ENCODE results near the gene LILRA5.
"Not testable (repeated sequence)": the region's sequence is repeated elsewhere in the genome, so short reads cannot be mapped to it uniquely, and the experiment has no call there.

Gene LILRA5

DNA sequence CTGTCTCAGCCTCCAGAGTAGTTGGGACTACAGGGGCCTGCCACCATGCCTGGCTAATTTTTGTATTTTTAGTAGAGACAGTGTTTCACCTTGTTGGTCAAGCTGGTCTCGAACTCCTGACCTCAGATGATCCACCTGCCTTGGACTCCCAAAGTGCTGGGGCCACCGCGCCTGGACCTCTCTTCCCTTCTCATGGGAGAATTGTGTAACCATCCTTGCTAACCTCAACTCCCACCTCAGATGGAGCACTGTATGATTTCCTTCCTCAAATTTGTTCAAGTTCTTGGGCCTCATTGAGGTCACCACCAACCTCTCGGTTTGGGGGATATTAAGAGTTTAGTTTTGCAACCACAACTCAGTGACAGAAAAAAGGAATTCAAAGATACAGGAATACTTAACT lies 10.7 kb downstream of the LILRA5 start:
- DNase-seq (ENCODE audit: low read depth), result no peak

DNA sequence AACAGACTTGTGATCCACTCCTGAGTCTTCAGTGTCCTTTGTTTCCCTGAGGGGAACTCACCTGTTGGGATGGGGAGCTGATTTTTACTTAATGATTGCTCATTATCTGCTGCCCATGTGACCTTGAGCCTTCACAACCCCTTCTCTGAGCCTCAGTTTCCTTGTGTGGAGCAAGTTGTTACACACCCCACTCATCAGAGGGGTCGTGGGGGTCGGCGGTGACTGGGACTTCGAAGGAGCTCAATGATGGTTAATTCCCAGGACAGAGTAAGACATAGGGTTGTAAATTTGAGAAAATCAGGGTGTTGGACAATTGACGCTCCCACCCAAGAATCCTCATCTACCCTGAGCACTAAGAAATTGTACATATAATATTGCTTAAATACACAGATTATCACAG lies 13.5 kb downstream of the LILRA5 start:
- DNase-seq (ENCODE audit: low read depth), result no peak

DNA sequence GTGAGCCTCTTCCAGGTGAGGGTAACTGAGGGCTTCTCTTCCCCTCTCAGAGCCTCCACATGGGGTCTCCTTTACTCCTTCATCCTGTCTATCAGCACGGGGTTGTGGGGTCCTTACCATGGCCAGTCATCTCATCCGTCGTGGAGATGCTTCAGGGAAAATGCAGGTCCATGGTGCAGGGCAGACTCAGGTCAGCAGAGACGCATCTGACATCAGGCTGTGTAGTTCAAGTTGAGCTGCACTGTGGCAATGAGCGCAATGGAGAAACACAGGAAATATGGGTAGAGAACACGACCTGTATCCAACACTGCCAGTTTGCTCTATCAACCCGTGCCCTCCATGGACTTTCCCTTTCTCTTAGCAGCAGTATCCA lies 13.9 kb downstream of the LILRA5 start:
- DNase-seq (ENCODE audit: low read depth), result no peak

- DNase-seq (ENCODE audit: low read depth), result no peak
Observed at GRCh38 chr19:54298357-54299125, 14.4 kb downstream of the LILRA5 start.

- DNase-seq (ENCODE audit: low read depth), result no peak
Observed at GRCh38 chr19:54297759-54298305, 15.1 kb downstream of the LILRA5 start.

DNA sequence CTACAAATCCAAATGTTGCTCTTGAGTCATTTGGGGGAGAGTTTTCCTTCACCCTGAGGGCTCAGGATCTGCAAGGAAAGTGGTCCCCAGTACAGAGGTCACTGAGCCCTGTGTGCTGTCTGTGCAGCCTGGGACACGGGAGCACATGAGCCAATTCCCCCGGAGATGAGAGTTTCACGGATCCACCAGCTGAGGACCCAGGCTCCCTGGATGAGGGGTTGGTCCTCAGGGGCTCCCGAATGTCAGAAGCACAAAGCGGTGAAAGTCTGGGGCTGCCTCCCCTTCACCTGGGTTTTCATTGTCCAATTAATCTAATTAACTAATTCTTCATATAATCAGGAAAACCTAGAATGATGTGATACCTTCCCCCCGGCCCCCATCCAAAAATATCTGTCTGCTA lies 18.4 kb downstream of the LILRA5 start:
- no peak for DNase-seq (ENCODE audit: low read depth)

DNA sequence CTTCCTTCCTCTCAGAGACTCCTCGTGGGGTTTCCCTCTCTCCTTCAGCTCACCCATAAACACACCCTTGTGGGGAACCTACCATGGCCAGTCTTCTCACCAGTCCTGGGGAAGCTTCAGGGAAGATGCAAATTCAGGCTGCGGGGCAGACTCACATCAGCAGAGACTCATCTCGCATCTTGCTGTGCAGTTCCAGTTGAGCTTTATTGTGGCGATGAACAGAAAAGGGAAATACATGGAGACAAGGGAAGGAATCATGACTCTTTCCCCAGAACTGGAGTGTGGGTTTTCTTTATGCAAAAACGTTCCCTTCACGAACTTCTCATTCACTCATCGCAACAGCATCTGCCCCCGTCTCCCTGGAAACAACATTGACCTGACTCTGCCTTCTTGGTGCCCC lies 23.8 kb downstream of the LILRA5 start:
- DNase-seq (ENCODE audit: low read depth), result not testable (repeated sequence)

- DNase-seq (ENCODE audit: low read depth), result no peak
Observed at GRCh38 chr19:54287456-54287855, 25.5 kb downstream of the LILRA5 start.

GRCh38 chr19:54286283-54286682 lies 26.7 kb downstream of the LILRA5 start:
- DNase-seq (ENCODE audit: low read depth), result not testable (repeated sequence)

DNA sequence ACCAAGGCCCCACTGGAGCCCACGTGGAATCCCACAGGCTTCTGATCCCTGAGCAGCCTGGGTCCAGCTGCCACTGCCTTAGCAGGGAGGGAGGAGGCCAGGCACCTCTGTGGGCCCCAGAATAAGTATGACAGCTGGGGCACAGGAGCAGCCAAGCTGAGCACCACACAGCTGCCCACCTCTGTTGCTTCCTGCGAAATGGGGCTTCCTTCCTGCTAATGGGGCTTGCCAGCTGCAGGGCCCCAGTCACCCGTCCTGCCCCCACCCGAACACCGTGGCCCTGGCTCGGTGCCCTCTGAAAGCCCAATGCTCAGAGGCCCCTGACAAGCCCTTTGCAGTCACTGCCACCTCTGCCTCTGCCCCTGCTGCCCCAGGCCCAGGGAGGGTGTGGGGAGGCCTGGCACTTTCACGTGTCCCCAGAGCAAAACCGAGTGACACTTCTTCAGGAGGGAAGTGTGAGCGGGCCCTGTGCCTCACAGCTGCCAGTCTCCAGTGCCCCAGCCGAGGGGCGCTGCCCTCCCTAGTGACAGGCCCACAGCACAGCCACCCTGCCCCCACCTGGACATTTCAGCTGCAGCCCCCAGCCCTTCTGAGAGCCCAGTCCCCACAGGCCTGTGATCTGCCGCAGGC lies 27.4 kb downstream of the LILRA5 start:
- not testable (repeated sequence) for DNase-seq (ENCODE audit: low read depth)

DNA sequence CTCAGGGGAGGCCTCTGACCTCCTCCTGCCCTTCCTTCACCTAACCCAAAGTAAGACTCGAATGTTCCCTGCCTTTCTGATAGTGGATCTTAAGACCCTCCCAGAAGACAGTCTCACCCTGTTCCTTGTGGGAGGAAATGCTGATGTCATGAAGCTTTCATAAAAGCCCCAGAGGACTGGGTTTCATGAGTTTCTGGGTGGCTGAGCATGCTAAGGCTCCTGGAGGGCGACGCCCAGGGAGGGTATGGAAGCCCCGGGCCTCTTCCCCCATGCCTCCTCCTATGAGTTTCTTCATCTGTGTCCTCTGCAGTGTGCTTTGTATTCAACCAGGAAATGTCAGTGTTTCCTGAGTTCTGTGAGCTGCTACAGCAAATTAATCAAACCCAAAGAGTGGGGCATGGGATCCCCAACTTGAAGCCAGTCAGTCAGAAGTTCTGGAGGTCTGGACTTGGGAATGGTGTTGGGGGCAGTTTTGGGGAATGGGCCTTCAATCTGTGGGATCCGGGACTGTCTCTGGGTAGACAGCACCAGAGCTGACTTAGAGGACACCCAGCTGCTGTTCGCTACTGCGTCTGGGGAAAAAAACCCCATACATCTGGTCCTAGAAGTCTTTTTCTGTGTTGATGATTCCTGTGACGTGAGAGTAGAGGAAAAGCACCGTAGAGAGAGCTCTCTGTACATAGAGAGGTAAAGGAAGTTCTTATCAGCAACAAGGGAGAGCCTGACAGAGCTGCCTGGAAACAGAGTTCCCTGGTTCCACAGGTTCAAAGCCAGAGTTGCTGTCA lies 30.1 kb downstream of the LILRA5 start:
- DNase-seq (ENCODE audit: low read depth), result no peak

GRCh38 chr19:54281729-54282075 lies 31.3 kb downstream of the LILRA5 start:
- not testable (repeated sequence) for DNase-seq (ENCODE audit: low read depth)

DNA sequence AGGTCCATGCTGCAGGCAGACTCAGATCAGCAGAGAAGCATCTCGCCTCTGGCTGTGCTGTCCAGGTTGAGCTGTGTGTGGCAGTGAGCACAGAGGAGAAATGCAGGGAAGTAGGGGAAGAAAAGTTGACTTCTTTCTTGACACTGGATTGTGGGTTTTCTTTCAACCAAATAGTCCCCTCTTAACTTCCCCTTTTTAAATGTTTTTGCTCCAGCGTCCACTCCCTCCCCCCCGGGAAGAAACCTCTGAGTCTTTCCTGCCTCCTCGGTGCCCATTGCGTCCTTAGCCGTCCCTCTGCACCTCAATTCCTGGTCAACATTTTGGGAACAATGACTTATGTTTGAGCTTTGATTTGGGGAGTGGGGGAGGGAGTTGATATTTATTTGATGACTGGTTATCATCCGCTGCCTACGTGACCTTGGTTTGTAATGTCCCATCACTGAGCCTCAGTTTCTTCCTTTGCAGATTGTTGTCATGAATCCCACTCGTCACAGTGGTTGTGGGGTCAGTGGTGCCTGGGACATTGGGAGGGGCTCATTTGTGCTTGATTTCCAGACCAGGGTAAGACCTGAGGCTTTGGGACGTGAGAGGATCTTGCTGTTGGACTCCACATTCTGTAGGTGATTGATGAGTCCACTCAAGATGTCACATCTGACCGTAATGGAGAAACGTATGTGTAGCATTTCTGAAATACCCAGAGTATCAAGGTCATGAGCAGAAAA lies 31.8 kb downstream of the LILRA5 start, which contains the start of gene LILRB2:
Gene LILRB2 (minus strand): TSS at position 104 of the 722 bp plus-strand sequence. CDS start 614 bp downstream, outside the sequence.
- DNase-seq (ENCODE audit: low read depth), result no peak

DNA sequence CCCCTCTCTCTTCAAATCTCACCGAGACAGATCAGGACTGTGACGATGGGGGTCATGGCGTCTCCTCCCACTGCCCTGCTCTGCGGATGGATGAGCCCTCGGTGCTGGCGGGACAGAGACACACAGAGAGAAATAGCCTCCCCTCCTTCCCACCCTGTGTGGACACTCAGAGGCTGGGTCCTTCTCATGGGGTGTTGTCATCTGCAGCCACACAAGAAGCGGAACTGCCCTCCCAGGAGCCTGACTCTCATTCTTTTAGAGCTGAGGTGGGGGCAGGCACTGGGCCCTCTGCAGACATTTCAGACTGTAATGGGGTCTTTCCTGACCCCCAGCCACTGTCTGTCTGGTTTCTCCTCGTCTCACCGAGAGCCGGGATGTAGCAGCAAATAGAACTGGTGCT lies 32.5 kb downstream of the LILRA5 start:
- DNase-seq (ENCODE audit: low read depth), result not testable (repeated sequence)

GRCh38 chr19:54280025-54280424 lies 32.9 kb downstream of the LILRA5 start:
- not testable (repeated sequence) for DNase-seq (ENCODE audit: low read depth)

DNA sequence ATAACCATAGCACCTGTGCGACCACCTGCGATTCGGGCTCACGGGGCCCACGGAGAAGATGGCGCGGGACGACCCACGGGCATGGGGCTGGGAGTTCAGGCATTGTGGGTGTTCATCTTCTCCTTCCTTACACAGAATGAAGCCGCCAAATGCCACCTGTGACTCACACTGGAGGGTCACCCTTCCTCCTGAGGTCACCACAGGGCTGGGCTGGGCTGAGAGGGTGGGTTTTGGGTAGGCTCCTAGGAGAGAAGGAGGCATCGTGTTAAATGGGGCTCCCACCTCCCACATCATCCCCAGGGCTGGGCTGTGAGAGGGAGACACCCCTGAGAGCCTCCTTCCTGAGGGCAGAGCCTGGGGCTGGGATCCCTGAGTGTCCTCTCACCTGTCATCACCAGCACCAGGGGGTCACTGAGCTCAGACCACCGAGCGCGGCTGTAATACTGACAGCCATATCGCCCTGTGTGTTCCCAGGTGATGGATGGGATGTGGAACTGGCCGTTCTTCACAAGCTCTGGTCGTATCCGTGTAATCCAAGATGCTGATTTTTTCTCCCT lies 33.5 kb downstream of the LILRA5 start:
- DNase-seq (ENCODE audit: low read depth), result no peak

DNA sequence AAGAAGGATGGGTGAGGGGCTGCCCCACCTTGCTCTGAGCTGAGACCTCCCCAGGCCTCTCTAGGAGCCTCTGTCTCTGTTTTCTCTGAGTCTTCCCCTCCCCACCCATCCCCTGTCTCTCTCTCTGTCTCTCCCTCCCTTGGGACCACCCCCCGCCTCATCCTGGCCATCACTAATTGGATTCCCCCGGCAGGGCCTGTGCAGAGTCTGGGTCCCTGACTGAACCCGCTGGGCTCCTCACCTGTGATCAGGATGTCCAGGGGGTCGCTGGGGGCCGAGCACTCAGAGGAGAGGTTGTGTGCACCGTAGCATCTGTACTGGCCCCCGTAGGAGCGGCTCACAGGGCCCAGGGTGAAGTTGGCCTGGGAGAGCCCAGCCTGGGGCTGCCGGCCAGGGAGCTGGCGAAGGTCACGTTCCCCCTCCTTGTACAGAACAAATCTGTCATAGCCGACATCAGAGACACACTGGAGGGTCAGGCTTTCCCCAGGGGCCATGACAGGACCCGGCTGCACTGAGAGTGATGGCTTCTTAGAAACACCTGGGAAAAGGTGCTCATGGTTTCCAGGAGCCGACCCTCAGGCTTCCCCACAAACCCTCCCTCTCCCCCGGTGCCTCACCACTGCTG lies 34.3 kb downstream of the LILRA5 start:
- DNase-seq (ENCODE audit: low read depth), result not testable (repeated sequence)

DNA sequence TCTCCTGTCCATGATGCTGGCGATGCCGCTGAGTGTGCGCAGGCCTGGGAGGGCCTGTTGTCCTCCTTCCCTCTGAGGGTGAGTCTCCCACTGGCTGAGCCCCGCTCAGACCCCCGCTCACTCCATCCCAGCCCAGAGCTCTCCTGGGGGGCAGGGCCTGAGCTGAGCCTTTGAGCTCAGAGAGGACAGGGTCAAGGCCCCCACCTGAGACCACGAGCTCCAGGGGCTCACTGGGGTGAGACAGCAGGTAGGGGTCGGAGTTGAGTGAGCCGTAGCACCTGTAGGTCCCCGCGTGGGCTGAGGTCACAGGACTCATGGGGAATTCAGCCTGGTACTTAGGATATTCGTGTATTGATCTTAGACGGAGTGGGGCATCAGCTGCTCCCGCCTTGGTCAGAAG lies 34.9 kb downstream of the LILRA5 start:
- DNase-seq (ENCODE audit: low read depth), result not testable (repeated sequence)

DNA sequence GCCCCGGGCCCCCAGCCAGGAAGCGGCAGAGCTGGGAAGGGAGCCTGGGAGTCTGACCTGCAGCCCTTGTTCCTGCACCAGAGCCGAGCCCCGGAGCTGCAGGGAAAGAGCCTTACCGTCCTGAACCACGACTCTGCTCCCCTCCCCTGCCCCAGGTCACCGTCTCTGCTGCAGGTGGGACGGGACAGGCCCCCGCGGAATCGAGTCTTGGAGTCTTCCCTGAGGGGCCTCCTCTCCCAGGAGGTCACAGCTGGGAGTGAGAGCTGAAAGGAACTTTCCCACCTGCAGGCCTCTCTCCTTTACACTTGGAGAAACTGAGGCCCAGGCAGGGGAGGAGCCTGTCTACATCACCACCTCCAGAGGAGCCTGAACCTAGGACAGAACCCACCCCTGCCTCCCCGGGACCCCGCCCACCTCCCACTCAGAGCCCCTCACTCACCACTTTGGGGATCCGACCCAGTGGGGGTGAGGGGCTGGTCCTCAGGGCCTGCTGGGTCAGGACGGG lies 35.8 kb downstream of the LILRA5 start:
- DNase-seq (ENCODE audit: low read depth), result not testable (repeated sequence)

DNA sequence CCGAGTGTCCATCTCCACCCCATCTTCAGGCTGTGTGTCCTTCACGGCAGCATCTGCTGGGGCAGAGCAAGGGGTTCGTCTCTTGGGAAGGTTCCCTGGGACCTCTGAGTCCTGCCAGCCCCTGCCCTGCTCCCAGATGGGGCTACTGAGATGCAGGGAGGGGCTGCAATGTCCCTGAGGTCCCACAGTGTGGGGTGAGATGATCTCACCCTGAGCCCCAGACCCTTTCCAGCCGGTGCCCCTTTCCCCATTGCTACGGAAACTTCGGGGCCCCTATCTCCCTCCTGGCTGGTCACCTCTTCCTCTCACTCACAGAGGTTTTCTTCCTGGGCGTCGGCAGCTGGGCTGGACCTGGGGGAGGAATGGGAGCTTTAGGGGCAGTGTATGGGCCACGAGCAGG lies 37.0 kb downstream of the LILRA5 start:
- no peak for DNase-seq (ENCODE audit: low read depth)

- DNase-seq (ENCODE audit: low read depth), result not testable (repeated sequence)
Observed at GRCh38 chr19:54274516-54274915, 38.5 kb downstream of the LILRA5 start.

All from activated T-cell treated with anti-CD3 and anti-CD28 coated beads for 24 hours (primary cell).